ENCODE results near the gene CEP112. TPM values are rescaled to one million over a fixed set of nuclear protein-coding genes. Genes with fewer than 3 reads are reported as not detected.

Gene CEP112
- total and polyA plus RNA-seq, 5 experiments from 2014 or later, result 0.27 to 2.0 (median 1.7) TPM; not detected in 2

DNA sequence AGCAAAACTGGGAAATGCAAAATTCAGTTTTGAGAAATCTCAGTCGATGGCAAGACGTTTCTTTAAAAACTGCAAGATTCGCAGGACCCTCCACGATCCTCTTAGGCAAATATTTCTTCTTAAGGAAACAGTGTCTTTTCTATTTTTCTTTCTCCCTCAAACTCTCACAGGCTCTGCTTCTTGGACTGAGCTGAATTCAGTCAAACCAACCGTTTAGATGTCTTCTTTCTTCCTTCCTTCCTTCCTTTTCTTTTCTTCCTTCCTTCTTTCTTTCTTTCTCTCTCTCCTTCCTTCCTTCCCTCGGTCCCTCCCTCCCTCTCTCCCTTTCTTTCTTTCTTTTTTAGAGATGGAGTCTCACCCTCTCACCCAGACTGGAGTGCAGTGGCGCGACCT lies 563.3 kb downstream of the CEP112 start:
- Mint-ChIP-seq H3K4me3 (no peak overlapping the region), H3K36me3 (no peaks in the 10 kb centered on the region), H3K27me3 (peaks cover 0 to 3% (median 0%) of the 10 kb centered on the region in 5 donors), H3K27ac (no peak overlapping the region), H3K4me1 (peaks cover 0 to 1% (median 0%) of the 10 kb centered on the region in 4 donors), H3K9me3 (no peaks in the 10 kb centered on the region)
- POLR2A ChIA-PET, result no interaction called here
- no peak for ATAC-seq
- no peak for DNase-seq

DNA sequence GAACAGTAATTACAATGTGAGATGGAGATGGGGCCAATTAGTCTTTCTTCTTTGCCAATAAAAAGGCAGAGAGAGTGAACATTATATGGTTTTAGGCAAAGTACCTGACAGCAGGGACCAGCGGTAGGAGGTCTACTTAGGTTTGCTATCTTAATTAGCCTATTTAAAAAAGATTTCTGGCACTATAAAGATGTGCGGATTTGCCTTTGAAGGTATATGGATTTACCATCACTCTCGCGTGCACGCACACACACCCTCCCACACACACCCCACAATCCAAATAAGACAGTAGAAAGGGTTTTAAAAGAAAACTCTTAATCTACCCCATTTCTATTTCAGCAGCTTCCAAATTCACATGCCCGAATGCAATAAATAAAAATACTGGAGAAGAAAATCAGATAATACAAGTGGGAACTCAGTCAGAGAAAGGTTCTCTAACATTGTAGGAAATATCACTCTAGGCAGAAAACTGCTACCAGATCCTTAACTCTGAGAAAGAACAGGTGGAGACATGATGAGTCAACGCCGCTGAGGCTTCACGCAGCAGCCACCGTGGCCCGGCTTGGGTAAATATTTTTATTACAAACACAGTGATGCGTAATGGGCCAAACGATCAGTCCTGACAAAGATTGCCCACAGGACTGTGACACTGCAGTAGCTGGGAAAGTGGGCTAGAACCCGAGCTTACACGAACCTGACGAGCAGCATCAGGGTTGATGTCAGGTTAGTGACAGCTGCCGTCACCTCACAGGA lies 563.9 kb downstream of the CEP112 start:
- DNase-seq (no peak), ATAC-seq (no peak)
- H3K9me3 Mint-ChIP-seq, result no peaks in the 10 kb centered on the region
- no peak overlapping the region for H3K4me3 Mint-ChIP-seq
- peak overlapping the region in 1 of 10 donors; percentile 9 for H3K27ac Mint-ChIP-seq
- POLR2A ChIA-PET, result no interaction called here
- peaks cover 0 to 3% (median 0%) of the 10 kb centered on the region in 5 donors for H3K27me3 Mint-ChIP-seq
- no peaks in the 10 kb centered on the region for H3K36me3 Mint-ChIP-seq
- peaks cover 0 to 1% (median 0%) of the 10 kb centered on the region in 4 donors for H3K4me1 Mint-ChIP-seq

DNA sequence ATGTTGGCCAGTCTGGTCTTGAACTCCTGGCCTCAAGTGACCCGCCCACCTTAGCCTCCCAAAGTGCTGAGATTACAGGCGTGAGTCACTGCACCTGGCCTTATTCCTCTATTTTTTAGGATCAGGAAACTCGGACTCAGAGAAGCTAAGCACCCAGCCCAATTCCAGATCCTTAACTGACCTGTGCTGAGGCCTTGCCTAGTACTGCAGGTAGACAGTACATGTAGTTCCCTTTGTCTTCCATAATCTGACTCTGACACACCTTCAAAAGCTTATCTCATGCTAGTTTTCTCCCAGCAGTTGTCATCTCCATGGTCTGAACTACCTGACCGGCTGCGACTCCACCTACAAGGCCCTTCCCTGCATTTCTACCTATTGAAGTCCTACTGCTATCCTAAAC lies 564.8 kb downstream of the CEP112 start:
- Mint-ChIP-seq H3K27ac (no peak overlapping the region), H3K36me3 (no peaks in the 10 kb centered on the region), H3K9me3 (no peaks in the 10 kb centered on the region), H3K4me3 (no peak overlapping the region), H3K27me3 (peaks cover 0 to 3% (median 0%) of the 10 kb centered on the region in 5 donors), H3K4me1 (peaks cover 0 to 1% (median 0%) of the 10 kb centered on the region in 4 donors)
- DNase-seq, result no peak
- ATAC-seq, result no peak
- POLR2A ChIA-PET, result no interaction called here

DNA sequence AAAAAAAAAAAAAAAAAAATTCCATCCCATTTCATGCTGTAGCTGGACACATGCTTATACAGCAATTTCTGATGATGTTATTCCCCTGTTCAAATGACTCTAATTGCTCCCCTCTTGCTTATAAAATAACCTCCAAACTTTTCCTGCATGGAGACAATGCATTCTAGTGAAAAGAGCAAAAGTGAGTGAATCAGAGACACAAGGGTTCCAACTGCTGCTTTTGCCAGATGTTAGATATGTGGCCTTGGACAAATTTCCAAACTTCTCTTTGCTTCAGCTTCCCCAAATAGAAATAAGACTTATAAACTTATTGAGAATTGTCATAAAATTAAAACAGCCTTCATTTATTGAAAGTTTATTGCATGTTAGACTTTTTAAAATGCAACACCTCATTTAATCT lies 565.5 kb downstream of the CEP112 start:
- POLR2A ChIA-PET, result no interaction called here
- Mint-ChIP-seq H3K27me3 (peaks cover 0 to 3% (median 0%) of the 10 kb centered on the region in 5 donors), H3K4me1 (peaks cover 0 to 1% (median 0%) of the 10 kb centered on the region in 4 donors), H3K27ac (no peak overlapping the region), H3K4me3 (no peak overlapping the region), H3K9me3 (no peaks in the 10 kb centered on the region), H3K36me3 (no peaks in the 10 kb centered on the region)
- DNase-seq (no peak), ATAC-seq (no peak)

DNA sequence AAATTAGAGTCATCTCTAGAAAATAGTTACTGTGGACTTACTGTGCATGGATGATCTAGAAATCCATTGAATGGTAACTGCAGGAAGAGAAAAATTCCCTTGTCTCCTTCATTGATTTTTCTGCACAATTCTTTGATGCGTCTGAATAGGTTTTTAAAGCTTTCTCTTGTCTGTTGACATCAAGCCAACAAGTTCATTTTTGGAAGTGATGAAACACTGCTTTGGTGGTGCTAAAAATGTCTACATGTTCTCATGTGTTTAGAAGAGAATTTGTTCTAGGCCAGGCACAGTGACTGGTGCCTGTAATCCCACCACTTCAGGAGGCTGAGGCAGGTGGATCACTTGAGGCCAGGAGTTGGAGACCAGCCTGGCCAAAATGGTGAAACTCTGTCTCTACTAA lies 573.4 kb downstream of the CEP112 start:
- H3K36me3 Mint-ChIP-seq, result peaks cover 0 to 4% (median 0%) of the 10 kb centered on the region in 3 donors
- DNase-seq (no peak), ATAC-seq (no peak)
- POLR2A ChIA-PET, result no interaction called here
- no peak overlapping the region for H3K27ac Mint-ChIP-seq
- no peak overlapping the region for H3K4me3 Mint-ChIP-seq
- H3K9me3 Mint-ChIP-seq, result no peaks in the 10 kb centered on the region
- H3K4me1 Mint-ChIP-seq, result no peaks in the 10 kb centered on the region
- no peaks in the 10 kb centered on the region for H3K27me3 Mint-ChIP-seq

DNA sequence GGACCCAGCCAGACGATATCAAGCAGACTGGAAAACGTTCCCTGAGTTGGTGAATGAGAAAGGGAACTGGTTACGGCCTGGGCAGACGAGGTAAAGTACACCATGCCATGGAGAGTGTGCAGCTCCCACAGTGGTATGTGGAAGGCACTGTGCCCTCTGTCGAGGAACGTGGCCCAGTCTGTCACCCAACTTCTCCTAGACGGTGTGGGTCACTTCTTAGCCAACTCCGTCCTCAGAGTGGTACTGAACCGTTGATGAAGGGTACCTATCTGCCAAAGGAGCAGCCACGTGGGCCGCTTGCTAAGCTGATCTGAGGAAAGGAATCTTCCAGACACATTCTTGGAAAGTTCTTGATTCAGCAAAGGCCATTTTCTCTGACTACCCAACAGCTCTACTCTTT lies 574.4 kb downstream of the CEP112 start:
- H3K36me3 Mint-ChIP-seq, result peaks cover 0 to 4% (median 0%) of the 10 kb centered on the region in 3 donors
- POLR2A ChIA-PET, result no interaction called here
- DNase-seq, result no peak
- no peaks in the 10 kb centered on the region for H3K4me1 Mint-ChIP-seq
- ATAC-seq, result no peak
- H3K4me3 Mint-ChIP-seq, result no peak overlapping the region
- no peaks in the 10 kb centered on the region for H3K9me3 Mint-ChIP-seq
- no peak overlapping the region for H3K27ac Mint-ChIP-seq
- H3K27me3 Mint-ChIP-seq, result no peaks in the 10 kb centered on the region

DNA sequence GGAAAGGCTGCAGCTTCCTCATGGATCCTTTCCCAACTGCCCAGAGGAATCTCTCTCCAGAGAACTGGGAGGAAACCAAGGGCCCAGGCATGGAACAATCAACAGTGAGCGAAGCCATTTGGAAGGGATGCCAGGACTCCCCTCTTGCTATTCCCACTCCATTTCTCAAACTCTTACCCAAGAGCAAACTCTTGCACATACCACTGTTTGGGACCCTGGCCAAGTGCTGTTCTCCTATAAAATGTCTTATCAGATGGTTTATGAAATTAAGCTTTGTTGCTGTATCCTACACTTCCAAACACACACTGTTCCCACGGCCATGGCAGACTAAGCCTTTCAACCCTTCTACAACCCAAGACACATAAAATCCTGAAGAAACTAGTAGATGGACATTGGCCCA lies 582.2 kb downstream of the CEP112 start:
- Mint-ChIP-seq H3K36me3 (no peaks in the 10 kb centered on the region), H3K9me3 (no peaks in the 10 kb centered on the region), H3K27ac (no peak overlapping the region), H3K4me3 (no peak overlapping the region), H3K4me1 (peaks cover 0 to 11% (median under 1%) of the 10 kb centered on the region in 4 donors), H3K27me3 (peaks cover 0 to 6% (median 0%) of the 10 kb centered on the region in 5 donors)
- DNase-seq (no peak), ATAC-seq (no peak)
- POLR2A ChIA-PET, result no interaction called here

DNA sequence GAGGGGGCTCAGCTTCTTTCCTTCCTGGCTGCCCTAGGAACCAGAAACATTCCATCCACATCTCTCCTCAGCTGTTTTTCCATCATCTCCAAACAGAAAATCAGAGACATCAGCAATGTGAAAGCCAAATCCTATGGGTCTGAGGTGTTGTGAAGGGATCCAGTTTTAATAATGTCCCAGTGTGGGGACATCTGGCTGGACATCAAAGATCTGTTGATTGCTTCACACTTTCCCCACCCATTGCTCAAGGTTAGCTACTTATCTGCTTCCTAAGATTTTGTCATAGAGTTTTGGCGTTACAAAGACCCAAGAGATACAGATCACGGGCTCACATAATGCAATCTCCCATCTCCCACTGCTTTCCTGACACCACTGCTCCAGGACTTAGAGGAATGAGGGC lies 582.6 kb downstream of the CEP112 start:
- Mint-ChIP-seq H3K36me3 (no peaks in the 10 kb centered on the region), H3K4me1 (peaks cover 0 to 11% (median under 1%) of the 10 kb centered on the region in 4 donors), H3K4me3 (no peak overlapping the region), H3K9me3 (no peaks in the 10 kb centered on the region), H3K27me3 (peaks cover 0 to 6% (median 0%) of the 10 kb centered on the region in 5 donors), H3K27ac (no peak overlapping the region)
- ATAC-seq (no peak), DNase-seq (no peak)
- POLR2A ChIA-PET, result no interaction called here

DNA sequence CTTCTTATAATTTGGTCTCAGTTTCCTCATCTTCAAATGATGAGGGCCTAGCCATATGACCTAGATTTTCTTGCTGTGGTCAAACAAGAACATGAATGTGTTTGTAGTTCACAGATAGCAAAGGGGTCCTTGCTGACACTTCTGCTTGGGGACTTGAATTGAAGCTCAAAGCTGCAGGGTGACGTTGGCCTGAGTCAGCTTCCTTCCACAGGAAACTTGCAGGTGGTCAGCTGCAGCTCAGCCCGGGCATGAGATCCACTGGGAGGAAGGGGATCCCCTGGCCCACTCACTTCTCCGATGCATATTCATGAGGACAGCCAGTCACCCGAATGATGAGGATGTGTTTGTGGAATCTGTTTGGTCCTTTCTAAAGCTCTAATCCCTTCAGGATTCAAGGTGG lies 587.9 kb downstream of the CEP112 start:
- Mint-ChIP-seq H3K4me3 (no peak overlapping the region), H3K27me3 (peaks cover 0 to 3% (median 0%) of the 10 kb centered on the region in 5 donors), H3K9me3 (no peaks in the 10 kb centered on the region), H3K4me1 (peaks cover 0 to 8% (median 5%) of the 10 kb centered on the region in 4 donors), H3K27ac (no peak overlapping the region), H3K36me3 (no peaks in the 10 kb centered on the region)
- POLR2A ChIA-PET, result no interaction called here
- ATAC-seq (no peak), DNase-seq (no peak)

DNA sequence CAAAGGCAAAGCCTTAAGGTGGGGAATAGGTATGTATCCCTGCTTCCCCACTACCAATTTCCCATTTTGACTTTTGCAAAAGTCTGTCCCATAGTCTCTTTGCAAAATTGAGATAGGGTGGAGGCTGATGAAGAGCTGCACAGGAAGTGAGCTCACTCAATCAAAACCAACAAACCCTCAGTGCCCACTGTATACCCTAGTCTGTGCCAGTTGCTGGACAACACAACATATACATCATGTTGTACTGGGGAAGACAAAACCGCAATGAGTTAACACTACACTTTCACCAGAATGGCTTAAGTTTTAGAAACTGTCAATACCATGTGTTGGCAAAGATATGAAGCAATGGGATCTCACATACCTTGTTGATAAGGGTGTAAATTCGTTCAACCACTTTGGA lies 590.1 kb downstream of the CEP112 start:
- no peak for ATAC-seq
- H3K4me1 Mint-ChIP-seq, result peaks cover 0 to 8% (median 4%) of the 10 kb centered on the region in 4 donors
- H3K36me3 Mint-ChIP-seq, result no peaks in the 10 kb centered on the region
- peak overlapping the region in 1 of 10 donors; percentile 19 for H3K27ac Mint-ChIP-seq
- POLR2A ChIA-PET, result interaction anchor here (0.7 kb wide), 1 partner anchor 399 kb away, joined by 3 read pairs; no protein-coding TSS in a partner anchor
- H3K27me3 Mint-ChIP-seq, result peaks cover 0 to 3% (median 0%) of the 10 kb centered on the region in 5 donors
- no peak for DNase-seq
- H3K4me3 Mint-ChIP-seq, result no peak overlapping the region
- no peaks in the 10 kb centered on the region for H3K9me3 Mint-ChIP-seq

DNA sequence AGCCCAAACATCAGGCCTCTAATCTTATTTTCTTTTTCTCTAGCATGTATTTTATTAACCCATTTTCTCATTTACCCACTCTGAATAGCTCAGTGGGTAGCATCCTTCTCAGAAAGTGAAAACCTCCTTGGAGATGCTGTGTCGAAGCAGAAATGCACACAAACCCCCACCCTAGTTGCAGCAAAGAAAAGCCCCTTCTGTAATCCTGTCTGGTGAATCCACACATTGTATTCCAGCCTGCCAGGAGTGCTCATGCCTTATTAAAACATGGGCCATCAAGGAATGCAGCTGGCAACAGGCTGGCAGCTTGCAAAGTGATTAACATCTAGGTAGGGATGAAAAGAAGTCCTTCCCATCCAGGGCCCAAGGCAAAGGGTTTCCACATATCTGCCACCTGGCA lies 590.8 kb downstream of the CEP112 start:
- H3K4me3 Mint-ChIP-seq, result no peak overlapping the region
- POLR2A ChIA-PET, result no interaction called here
- H3K4me1 Mint-ChIP-seq, result peaks cover 0 to 5% (median 4%) of the 10 kb centered on the region in 4 donors
- peaks cover 0 to 2% (median 0%) of the 10 kb centered on the region in 5 donors for H3K27me3 Mint-ChIP-seq
- peak overlapping the region in 1 of 10 donors; percentile 15 for H3K27ac Mint-ChIP-seq
- ATAC-seq (no peak), DNase-seq (no peak)
- no peaks in the 10 kb centered on the region for H3K36me3 Mint-ChIP-seq
- no peaks in the 10 kb centered on the region for H3K9me3 Mint-ChIP-seq

DNA sequence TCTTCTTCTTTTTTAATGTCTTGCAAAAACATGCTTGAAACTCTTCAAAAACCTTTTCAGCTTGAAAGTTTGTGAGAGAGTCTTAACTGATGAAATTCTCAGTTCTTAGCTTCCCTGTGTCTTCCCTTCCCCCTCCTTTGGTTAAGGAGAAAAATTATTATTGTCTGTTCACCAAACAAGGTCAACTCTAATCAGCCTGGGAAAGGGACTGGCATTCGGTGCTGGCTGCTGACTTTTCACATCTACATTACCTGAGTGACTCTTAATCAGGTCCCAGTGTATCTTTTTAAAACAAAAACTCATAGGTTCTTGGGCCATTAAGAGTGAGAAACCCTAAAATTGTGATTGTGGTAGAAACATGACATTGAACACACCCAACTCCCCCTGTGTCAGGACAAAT lies 591.4 kb downstream of the CEP112 start:
- Mint-ChIP-seq H3K4me1 (peaks cover 0 to 6% (median 3%) of the 10 kb centered on the region in 4 donors), H3K27ac (no peak overlapping the region), H3K27me3 (peaks cover 0 to 2% (median 0%) of the 10 kb centered on the region in 5 donors), H3K36me3 (no peaks in the 10 kb centered on the region), H3K4me3 (no peak overlapping the region), H3K9me3 (no peaks in the 10 kb centered on the region)
- ATAC-seq (no peak), DNase-seq (no peak)
- POLR2A ChIA-PET, result no interaction called here

DNA sequence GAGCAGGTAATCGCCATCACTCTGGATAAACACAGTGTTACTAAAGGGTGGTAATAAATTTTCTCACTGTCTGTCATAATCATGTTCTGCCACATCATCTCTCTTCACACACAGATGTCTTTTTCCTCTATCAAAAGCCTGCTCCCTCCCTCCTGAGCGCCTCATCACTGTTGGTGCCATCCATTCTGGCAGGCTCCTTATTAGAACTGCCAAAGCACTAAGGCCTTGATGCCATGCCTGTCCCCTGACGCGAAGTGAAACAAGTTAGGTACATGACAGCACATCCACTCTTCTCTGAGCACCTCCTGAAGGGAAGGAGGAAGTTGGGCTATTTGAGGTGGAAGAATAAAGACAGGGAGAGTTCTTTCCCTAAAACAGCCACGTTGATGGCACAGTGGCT lies 592.3 kb downstream of the CEP112 start:
- Mint-ChIP-seq H3K27ac (no peak overlapping the region), H3K36me3 (no peaks in the 10 kb centered on the region), H3K4me3 (no peak overlapping the region), H3K9me3 (no peaks in the 10 kb centered on the region), H3K4me1 (peaks cover under 1 to 14% (median 10%) of the 10 kb centered on the region in 4 donors), H3K27me3 (peaks cover 0 to 2% (median 0%) of the 10 kb centered on the region in 5 donors)
- no peak for DNase-seq
- POLR2A ChIA-PET, result no interaction called here
- no peak for ATAC-seq
